RPMI8226 (cell line): ENCODE data around the gene NEO1.

ENCODE experiments used
- DNase-seq: peaks from one replicate; pipeline ENCODE4 v3.0.0-alpha.2; 2015

The NEO1 gene

DNA sequence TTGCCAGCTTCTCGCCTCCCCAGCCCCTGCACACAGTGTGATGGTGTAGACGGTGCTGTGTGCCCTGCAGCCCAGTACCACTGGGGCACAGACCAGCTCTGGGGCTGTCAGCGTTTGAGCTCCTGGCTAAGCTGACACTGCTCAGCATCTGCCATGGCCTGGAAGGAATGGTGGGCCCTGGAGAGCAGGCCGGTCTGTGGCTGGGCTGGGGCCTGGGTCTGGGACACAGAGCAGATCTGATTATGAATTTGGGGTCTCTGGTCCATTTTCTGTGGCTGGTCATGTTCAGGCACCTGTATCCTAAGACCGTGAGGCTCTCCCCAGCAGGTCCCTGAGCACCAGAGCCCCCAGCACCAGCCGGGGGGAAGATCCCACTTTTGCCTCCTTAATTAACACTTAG, 281.8 kb downstream of the NEO1 start:
- no peak for DNase-seq

DNA sequence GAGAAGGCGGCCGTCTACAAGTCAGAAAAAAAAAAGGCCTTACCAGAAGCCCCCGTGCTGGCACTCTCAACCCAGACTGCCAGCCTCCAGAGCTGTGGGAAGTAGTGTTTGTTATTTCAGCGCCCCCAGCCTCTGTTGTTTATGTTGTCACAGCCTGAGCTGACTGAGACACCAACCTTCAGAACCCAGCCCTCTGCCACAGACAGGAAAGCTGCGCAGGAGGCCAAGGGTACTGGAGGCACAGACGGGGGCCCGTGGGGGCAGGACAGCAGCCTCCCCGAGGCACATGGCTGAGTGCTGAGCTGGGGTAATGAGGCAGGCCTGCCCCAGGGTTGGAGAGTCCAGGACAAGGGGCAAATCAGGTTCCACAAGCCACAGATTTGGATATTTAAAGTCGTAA, 282.8 kb downstream of the NEO1 start:
- no peak for DNase-seq

DNA sequence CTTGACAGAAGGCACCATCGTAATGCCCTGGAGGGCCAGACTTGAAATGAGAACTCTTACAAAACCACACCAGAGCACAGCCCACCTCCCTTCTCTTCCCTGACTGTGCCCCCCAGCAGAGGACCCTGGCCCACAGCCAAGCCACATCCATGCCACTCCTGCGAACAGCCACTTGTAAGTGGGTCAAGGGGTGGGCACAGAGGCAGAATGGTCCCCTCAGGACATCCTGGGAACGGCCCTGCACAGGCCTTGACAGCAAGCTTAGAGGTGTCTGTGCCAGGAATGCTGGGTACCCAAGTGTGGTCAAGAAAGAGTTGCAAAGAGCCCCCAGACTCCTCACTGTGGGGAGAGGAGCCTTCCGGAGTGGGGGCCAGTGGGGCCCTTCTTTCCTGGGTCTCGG, 283.2 kb downstream of the NEO1 start:
- no peak for DNase-seq

DNA sequence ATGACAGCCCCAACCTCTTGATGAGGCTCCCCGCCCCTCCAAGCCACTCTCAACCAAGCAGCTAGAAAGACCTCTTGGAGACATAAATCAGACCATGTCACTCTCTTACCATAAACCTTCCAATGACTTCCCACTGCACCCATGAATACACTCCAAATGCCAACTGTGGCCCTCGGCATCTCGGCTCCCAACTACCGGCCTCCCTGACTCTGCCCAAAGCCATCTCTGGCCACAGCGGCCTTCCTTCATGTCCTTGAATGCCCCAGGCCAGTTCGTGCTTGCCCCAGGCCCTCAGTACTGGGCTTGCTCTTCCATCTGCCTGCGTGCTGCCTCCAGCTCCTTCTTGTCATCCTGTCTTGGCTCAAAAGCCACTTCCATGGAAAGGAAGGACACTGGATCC, 284.5 kb downstream of the NEO1 start:
- DNase-seq: no peak

DNA sequence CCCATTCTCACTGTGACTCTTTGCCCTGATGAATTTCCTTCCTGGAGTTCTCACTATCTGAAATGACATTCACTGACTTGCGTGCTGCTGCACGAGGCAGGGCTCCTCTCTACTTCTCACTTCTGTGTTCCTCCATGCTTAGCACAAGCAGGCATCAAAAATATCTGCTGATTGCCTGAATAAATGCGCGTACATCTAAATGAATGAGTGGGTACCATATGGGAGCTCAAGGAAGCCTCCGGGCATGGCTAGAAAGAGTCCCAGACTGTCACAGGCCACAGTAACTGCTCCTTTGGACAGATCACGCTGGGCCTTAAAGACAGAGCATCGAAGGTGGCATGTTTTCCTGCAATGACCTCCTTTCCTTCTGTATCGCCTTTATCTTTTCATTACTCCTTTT, 284.9 kb downstream of the NEO1 start:
- no peak for DNase-seq

DNA sequence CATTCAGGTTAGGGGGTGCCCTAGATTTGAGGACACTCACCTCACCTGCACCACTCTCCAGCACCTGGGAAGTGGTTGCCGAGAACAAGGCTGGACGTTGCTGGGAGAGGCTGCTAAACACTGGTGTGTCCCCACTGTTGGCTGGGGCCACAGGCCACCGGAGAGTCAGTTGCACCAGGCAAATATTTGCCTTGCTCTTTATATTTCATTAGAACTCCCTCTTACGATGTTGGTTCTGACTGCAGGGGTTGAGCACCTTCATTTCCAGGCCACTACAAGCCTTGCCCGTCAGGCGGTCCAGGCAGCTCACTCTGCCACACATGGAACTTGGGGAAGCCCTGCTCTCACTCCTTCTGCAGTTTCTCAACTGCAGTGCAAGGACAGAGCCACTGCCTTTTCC, 285.8 kb downstream of the NEO1 start:
- no peak for DNase-seq

DNA sequence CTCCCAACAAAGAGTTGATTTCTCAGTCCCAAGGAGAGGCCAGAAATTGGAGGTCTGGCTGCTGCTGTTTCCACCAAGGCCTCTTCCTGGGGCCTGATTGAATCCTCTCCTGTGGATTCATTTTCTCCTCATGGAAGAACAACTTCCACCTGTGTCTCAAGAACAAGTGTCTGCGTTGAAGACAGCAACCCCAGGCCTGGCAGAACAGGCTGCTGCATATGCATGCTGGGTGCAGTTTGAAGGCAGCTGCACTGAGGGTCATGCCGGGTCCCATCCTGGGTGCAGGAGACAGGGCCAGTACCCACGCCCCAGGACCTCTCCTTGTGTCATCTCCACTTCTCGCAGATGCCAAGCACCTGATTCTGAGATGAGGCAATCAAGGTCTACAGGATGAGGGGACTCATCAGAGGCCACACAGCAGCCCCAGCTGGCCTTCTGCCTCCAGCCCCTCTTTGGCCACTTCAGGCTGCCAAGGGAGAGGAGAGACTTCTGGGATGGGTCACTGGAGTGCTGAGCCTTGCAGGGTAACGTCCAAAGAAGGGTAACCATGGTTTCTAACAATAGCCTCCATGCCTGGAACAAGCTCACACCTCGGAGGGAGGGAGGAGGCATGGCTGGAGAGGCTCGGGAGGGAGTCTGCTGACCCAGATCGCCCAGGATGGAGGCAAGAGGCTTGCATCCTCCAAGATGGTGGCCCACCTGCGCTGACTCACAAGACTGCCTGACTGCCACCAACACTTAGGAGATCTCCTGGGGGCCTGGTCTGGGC, 286.5 kb downstream of the NEO1 start:
- no peak for DNase-seq

DNA sequence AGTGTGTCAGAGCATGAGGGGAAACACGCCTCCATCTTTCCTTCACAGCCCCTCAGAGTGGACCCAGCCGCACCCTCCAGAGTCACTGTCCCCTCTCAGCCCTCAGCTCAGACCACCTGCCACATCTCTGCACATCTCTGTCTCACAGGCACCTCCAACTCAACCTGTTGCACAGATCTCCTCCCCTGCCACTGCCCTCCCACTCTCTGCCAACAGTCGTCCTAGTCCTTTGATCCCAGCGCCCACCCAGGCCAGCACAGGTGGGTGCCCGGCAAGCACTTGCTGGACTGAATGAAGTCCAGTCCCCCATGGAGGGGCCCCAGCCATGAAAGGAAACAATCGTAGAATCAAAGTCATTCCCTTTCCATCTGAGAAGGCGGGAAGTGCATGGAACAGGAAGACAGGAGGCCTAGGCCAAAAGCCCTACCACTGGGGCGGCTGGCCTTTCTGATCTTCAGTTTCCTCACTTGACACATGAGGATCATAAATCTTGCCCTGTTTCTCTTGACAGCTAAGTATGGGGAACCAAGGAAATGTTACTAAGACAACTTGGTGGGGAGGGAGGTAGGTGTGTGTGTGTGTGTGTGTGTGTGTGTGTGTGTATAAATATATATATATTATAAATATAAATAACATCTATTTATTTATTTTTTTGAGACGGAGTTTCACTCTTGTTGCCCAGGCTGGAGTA, 288.4 kb downstream of the NEO1 start:
- no peak for DNase-seq

DNA sequence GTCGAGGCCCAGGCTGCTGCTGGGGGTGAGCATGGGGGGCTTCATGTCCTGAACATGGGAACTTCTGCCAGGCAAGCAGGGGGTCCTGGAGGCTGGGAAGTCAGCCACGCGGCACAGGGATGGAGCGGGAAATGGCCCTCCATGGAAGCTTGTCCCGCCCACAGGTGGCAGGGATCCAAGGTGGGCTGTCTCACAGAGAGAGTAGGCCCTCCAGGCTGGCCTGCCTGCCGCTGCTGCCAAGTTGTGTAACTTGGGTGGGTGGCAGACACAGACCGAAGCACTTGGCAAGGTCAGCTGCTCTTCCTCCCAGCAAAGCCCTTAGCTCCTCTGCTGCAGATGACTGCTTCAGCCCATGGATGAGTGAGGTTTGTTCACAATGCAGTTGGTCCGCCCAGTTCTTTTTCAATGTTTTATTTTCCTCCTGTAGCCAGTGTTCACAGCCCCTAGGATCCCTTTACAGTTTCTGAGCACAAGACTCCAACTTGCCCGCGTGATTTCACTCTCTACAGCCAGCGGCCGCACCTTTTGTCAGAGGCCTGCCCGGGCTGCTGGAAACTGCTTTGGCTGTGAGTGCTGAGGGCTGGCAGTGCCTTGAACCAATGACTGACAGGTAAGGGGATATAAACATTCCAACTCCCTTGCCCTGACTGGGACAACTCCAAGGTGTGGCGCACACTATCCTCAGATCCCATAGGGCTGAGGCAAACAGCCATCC, 289.8 kb downstream of the NEO1 start:
- no peak for DNase-seq

DNA sequence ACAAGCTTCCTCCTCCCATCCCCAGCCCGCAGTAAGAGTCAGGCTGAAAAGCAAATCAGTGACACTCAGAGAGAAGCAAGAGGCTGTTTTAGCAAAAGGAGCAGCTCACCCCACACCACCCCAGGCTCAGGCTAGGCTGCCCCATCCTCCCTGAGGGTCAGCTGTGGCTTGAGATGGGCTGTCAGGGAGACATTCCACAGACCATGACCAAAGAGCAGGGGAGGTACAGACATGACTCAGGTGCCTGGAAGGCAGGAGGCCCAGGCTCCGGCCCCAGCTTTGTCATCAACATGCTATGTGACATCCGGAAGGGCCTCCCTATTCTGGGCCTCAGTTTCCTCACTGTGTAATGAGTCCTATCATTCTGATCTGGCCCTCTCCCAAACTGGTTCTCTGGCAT, 291.8 kb downstream of the NEO1 start:
- DNase-seq: no peak

DNA sequence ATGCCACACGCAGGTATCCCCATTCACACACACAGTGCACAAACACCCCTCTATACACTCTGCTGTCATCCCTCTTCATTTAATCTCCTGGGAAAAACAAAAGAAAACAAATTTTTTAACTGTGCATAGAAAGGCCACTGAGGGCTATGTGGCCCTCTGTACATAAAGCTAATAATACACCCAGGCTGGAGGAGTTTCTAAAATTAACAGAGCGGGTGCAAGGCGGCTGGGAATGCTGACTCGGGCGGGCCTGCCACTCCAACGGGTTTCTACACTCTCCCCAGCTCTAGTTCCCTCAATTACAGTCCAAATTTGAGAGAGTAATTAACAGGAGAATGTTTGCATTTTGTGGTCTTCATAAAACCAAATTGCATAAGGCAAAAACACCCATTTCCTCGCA, 293.4 kb downstream of the NEO1 start:
- DNase-seq: no peak

DNA sequence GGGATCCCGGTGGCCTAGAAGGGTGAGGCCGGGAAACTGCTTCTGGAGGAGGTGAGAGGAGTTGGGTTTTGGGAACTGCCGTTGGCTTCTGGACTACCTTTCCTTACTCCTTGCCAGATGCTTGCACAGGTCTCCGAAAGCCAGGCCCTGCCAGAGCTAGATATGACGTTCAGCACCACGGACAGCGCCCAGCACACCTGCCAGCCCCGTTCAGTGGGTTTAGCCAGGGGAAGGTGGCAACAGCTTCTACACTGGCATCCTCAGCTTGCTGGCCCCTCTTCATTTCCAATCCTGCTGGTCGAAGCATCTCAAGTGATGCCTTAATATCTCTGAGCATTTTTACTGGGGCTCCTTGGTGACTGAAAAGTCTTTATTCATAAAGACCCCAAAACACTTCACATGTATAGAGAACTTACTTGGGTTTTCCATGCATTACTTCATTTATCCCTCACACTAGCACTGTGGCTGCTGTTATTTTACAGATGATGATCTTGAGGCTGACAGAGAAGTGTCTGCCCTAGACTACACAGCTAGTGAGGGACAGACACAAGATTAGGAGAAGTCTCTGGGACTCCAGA, 294.6 kb downstream of the NEO1 start:
- DNase-seq: peak; percentile 88

DNA sequence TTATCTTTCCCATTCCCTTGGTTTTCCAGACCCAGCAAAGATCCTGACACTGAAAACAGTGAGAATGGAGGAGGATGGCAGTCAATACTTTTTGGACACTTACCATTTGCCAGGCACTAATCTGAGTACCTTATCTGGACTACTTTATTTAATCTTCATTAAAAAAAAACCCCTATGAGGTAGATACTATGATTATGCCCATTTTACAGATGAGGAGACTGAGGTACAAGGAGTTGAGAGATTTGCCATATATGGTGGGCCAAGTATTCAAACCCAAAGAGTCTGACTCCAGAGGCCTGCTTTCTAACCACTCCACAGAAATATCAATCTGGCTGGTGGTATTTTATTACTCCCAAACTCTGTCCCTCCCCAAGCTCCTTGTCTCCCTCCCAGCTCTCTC, 296.9 kb downstream of the NEO1 start:
- DNase-seq: no peak

DNA sequence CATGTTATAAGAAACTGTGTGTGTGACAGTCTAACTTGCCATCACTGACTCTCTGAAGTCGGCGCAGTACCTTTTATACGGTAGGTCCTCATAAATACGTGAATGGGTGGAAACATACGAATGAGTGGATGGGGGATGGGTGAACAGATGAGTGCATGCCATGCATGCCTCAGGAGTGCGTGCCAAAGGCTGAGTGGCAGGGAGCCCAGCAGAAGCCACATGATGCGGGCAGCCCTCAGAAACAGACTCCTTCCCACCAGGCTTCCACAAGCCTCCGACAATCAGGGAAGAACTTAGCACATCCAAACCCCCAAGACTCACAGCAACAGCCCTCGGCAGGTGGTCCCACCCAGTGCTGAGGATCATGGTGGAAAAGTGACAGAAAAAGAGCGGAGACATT, 299.8 kb downstream of the NEO1 start:
- no peak for DNase-seq

DNA sequence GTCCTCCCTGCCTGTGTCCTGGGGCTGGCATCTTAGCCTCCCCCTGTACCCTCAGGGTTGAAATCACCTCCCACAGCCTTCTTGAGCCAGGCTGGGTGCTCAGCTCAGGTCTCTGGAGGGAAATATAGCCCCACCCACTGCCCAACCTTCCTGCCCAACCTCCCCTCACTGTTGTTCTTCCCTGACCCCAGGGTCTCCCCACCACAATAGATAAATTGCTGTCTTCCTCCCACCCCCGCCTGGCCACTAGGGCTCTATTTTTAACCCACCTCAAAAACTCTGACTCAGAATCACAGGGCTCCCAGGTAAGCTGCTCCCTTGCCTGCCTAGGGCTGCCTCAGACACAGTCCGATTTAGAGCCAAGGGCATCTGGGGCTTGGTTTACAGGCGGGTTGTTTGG, 301.5 kb downstream of the NEO1 start:
- no peak for DNase-seq

DNA sequence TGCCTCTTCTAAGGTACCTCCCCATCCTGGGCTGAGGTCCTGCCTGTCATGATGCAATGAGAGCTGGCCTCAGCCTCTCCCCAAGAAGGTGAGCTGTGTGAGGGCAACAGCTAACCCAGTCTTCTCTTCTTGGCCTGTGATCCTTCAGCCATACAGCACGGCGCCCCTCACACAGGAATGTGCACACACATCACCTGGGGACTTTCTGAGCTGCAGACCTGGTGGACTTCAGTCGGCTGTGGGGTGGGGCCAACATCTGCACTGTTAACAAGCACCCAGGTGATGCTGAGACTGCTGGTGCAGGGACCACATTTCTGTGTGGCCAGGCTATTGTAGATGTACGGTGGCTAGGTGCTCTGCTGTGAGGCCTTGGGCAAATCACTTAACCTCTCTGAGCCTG, 302.0 kb downstream of the NEO1 start:
- no peak for DNase-seq
